ENCODE measurements around the gene TXNDC16. TPM values are rescaled to one million over a fixed set of nuclear protein-coding genes. Genes with fewer than 3 reads are reported as not detected.

TXNDC16 gene
- total RNA-seq, 1 donor from 2014 or later: 1.7 TPM

DNA sequence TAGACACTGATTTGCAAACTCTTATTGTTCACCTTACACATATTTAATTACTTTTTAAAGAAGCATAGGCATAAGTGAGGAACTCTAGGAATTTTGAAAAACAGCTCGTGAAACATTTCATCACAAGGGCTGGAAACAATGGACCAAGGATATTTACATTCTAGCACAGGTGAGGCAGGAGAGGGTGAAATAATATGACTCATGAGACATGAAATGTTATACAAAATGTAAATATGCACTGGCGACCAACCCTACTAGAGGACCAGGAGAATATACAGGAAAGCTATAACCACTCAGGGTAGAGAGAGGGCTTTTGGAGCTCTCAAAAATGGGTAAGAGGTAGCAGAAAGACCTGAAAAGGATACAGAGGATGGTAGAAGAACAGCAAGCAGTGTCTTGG lies 122.9 kb downstream of the TXNDC16 start:
- Histone ChIP-seq H3K27ac (ENCODE audit: low read depth, low read length) (no peak overlapping the region), H3K9ac (ENCODE audit: low read length) (no peak overlapping the region), H3K79me2 (ENCODE audit: insufficient read depth, low read length) (no peaks in the 10 kb centered on the region), H3K4me2 (ENCODE audit: low read length) (no peak overlapping the region), H3K36me3 (ENCODE audit: insufficient read depth, low read length) (no peaks in the 10 kb centered on the region), H4K20me1 (ENCODE audit: insufficient read depth, low read length) (no peaks in the 10 kb centered on the region), H3K4me3 (ENCODE audit: insufficient read depth, low read depth, low read length) (no peak overlapping the region), H3K4me1 (ENCODE audit: insufficient read depth, low read length) (no peaks in the 10 kb centered on the region), H3K27me3 (ENCODE audit: insufficient read depth, low read length) (no peaks in the 10 kb centered on the region), H2AFZ (ENCODE audit: low read depth, low read length) (no peak overlapping the region), H3K9me3 (ENCODE audit: insufficient read depth, low read depth, low read length) (no peaks in the 10 kb centered on the region)
- no peaks in the 10 kb centered on the region for H3K4me1 Mint-ChIP-seq (ENCODE audit: low read depth, unreplicated experiment)
- no peak overlapping the region for H3K4me3 Mint-ChIP-seq (ENCODE audit: unreplicated experiment)
- no peaks in the 10 kb centered on the region for H3K9me3 Mint-ChIP-seq (ENCODE audit: unreplicated experiment)
- no peak for TF ChIP-seq EZH2 (IDR thresholded peaks at IDR 0.05; ENCODE audit: insufficient read depth, low read length)
- TF ChIP-seq, protein P1, sequence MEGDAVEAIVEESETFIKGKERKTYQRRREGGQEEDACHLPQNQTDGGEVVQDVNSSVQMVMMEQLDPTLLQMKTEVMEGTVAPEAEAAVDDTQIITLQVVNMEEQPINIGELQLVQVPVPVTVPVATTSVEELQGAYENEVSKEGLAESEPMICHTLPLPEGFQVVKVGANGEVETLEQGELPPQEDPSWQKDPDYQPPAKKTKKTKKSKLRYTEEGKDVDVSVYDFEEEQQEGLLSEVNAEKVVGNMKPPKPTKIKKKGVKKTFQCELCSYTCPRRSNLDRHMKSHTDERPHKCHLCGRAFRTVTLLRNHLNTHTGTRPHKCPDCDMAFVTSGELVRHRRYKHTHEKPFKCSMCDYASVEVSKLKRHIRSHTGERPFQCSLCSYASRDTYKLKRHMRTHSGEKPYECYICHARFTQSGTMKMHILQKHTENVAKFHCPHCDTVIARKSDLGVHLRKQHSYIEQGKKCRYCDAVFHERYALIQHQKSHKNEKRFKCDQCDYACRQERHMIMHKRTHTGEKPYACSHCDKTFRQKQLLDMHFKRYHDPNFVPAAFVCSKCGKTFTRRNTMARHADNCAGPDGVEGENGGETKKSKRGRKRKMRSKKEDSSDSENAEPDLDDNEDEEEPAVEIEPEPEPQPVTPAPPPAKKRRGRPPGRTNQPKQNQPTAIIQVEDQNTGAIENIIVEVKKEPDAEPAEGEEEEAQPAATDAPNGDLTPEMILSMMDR (IDR thresholded peaks at IDR 0.05; ENCODE audit: insufficient read depth, low read depth, low read length): no peak
- no peaks in the 10 kb centered on the region for H3K27me3 Mint-ChIP-seq (ENCODE audit: low read depth, unreplicated experiment)
- no peak for FAIRE-seq
- H3K27ac Mint-ChIP-seq (ENCODE audit: unreplicated experiment): no peak overlapping the region
- no peak for DNase-seq (ENCODE audit: low read depth)
- H3K36me3 Mint-ChIP-seq (ENCODE audit: low read depth, unreplicated experiment): peaks cover 1% of the 10 kb centered on the region

DNA sequence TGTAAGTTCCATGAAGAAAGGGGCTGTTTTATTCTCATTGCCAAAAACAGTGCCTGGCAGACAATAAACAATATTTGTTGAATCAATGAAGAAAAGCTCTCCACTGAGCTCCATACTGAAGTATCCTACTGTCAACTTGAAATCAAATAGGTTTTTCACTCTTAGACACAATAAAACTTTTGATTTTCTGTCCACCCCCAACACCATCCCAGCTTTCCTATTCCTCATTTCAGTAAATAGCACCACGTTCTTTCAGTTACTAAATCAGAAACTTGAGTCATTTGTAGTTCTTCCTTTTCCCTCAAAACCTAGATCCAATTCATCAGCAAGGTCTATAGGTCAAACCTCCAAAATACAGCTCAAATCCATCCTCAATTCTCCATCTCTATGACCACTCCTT lies 124.8 kb downstream of the TXNDC16 start:
- Histone ChIP-seq H3K4me1 (ENCODE audit: insufficient read depth, low read length) (no peaks in the 10 kb centered on the region), H3K4me2 (ENCODE audit: low read length) (no peak overlapping the region), H3K9ac (ENCODE audit: low read length) (no peak overlapping the region), H3K4me3 (ENCODE audit: insufficient read depth, low read depth, low read length) (no peak overlapping the region), H3K79me2 (ENCODE audit: insufficient read depth, low read length) (no peaks in the 10 kb centered on the region), H3K27ac (ENCODE audit: low read depth, low read length) (no peak overlapping the region), H3K9me3 (ENCODE audit: insufficient read depth, low read depth, low read length) (no peaks in the 10 kb centered on the region), H3K36me3 (ENCODE audit: insufficient read depth, low read length) (no peaks in the 10 kb centered on the region), H4K20me1 (ENCODE audit: insufficient read depth, low read length) (no peaks in the 10 kb centered on the region), H3K27me3 (ENCODE audit: insufficient read depth, low read length) (no peaks in the 10 kb centered on the region), H2AFZ (ENCODE audit: low read depth, low read length) (no peak overlapping the region)
- Mint-ChIP-seq H3K27me3 (ENCODE audit: low read depth, unreplicated experiment) (no peaks in the 10 kb centered on the region), H3K4me3 (ENCODE audit: unreplicated experiment) (no peak overlapping the region), H3K27ac (ENCODE audit: unreplicated experiment) (no peak overlapping the region), H3K36me3 (ENCODE audit: low read depth, unreplicated experiment) (peaks cover 1% of the 10 kb centered on the region), H3K9me3 (ENCODE audit: unreplicated experiment) (no peaks in the 10 kb centered on the region), H3K4me1 (ENCODE audit: low read depth, unreplicated experiment) (no peaks in the 10 kb centered on the region)
- no peak for FAIRE-seq
- TF ChIP-seq EZH2 (IDR thresholded peaks at IDR 0.05; ENCODE audit: insufficient read depth, low read length): no peak
- TF ChIP-seq, protein P1 (IDR thresholded peaks at IDR 0.05; ENCODE audit: insufficient read depth, low read depth, low read length): no peak
- no peak for DNase-seq (ENCODE audit: low read depth)

DNA sequence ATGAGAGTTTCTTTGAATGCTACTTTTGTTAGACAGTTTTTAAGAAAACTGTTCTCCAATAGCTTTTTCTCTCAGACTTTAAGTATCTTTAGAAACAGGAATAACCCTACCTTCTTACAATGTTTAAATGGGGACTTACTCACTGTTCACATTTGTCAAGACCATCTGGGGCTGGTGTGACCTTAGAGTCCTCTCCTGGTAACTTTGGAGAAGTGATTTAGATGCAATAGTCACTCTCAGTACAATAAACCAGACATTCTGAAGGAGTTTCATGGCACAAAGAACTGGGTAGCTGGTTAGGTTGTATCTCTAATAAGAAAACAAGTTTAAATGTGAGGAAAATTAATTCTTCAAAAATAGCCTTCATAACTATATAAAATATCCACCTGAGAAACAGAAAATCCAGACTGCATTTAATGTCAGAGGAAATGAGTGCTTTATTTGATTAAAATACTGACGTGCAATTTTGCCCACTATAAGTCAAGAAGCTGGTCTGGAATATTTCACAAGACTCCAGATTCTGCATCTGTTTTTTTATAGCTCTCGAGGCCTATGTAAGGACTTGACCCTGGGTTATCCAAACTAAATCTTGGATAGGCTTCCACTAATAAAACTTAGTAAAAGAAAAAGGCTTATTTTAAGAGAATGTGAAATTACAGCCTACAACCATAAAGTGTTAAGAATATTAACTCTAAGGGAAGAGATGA lies 129.5 kb downstream of the TXNDC16 start:
- Histone ChIP-seq H3K4me3 (ENCODE audit: insufficient read depth, low read depth, low read length) (no peak overlapping the region), H3K27ac (ENCODE audit: low read depth, low read length) (no peak overlapping the region), H3K27me3 (ENCODE audit: insufficient read depth, low read length) (no peaks in the 10 kb centered on the region), H2AFZ (ENCODE audit: low read depth, low read length) (no peak overlapping the region), H4K20me1 (ENCODE audit: insufficient read depth, low read length) (no peaks in the 10 kb centered on the region), H3K79me2 (ENCODE audit: insufficient read depth, low read length) (no peaks in the 10 kb centered on the region), H3K9me3 (ENCODE audit: insufficient read depth, low read depth, low read length) (no peaks in the 10 kb centered on the region), H3K9ac (ENCODE audit: low read length) (no peak overlapping the region), H3K4me2 (ENCODE audit: low read length) (no peak overlapping the region), H3K4me1 (ENCODE audit: insufficient read depth, low read length) (no peaks in the 10 kb centered on the region), H3K36me3 (ENCODE audit: insufficient read depth, low read length) (no peaks in the 10 kb centered on the region)
- H3K4me3 Mint-ChIP-seq (ENCODE audit: unreplicated experiment): no peak overlapping the region
- peaks cover 7% of the 10 kb centered on the region for H3K27me3 Mint-ChIP-seq (ENCODE audit: low read depth, unreplicated experiment)
- FAIRE-seq: no peak
- H3K27ac Mint-ChIP-seq (ENCODE audit: unreplicated experiment): no peak overlapping the region
- H3K36me3 Mint-ChIP-seq (ENCODE audit: low read depth, unreplicated experiment): no peaks in the 10 kb centered on the region
- TF ChIP-seq, protein P1 (IDR thresholded peaks at IDR 0.05; ENCODE audit: insufficient read depth, low read depth, low read length): no peak
- TF ChIP-seq EZH2 (IDR thresholded peaks at IDR 0.05; ENCODE audit: insufficient read depth, low read length): no peak
- DNase-seq (ENCODE audit: low read depth): no peak
- H3K4me1 Mint-ChIP-seq (ENCODE audit: low read depth, unreplicated experiment): no peaks in the 10 kb centered on the region
- H3K9me3 Mint-ChIP-seq (ENCODE audit: unreplicated experiment): no peaks in the 10 kb centered on the region

Data from astrocyte (in vitro differentiated cells and primary cell).